HUDEP-2 (cell line): ENCODE data around the gene DAAM2.
A peak's percentile ranks its signal among the peaks of the same experiment; 100 is the strongest.

ENCODE experiments used
- DNase-seq, 76 experiments: peaks; one replicate each; lab custom pipeline; 2025; ENCODE audit not compliant: unreplicated experiment in 76 of 76; lab: John Stamatoyannopoulos, UW

The DAAM2 gene

DNA sequence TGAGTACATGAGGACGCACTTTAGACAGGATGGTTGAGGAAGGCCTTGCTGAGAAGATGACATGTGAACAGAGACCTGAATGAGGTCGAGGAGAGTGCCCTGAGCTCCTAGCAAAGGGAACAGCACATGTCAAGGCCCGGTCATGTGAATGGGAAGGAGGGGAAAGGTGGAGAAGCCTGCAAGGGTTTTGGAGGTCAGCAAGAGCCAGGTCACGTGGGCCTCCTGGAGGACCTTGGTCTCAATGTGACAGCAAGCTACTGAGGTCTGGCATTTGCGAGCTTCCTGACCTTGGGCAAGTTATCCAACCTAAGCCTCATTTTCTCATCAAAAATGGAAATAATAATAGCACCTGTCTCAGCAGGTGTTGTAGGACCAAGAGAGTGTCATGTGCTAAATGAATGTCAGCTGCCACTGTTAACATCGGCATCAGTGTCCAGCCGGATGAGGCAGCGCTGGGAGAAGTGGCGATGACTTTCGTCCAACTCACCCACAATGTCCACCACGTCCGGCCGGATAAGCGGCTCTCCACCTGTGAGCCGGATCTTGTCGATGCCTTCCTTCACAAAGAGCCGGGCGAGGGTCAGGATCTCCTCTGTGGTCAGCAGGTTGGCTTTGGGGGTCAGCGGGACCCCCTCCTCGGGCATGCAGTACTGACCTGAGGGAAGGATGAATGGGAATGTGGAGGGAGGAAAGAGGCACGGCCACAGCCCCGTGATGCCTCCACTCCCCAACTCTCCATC lies 133.2 kb downstream of the DAAM2 start:
- DNase-seq: no peak

- no peak for DNase-seq
Observed at GRCh38 chr6:39925931-39926290, 133.7 kb downstream of the DAAM2 start.

DNA sequence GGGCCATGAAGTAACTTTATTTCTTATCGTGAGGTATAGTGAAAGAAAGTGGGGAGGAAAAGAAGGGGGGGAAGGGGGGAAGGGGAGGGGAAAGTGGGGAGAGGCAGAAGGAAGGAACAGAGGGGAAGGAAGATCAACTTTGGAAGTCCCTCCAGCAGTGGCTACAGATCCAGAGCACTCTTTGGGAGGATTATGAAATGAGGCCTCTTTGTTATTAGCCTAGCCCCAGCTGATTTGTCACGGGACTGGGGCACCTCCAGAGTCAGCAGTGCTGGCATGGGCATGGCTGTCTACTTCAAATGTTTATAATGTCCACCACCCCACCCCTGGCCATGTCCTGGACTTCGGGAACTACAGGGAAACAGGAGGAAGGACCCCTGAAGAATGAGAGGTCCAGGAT lies 134.5 kb downstream of the DAAM2 start:
- no peak for DNase-seq

DNA sequence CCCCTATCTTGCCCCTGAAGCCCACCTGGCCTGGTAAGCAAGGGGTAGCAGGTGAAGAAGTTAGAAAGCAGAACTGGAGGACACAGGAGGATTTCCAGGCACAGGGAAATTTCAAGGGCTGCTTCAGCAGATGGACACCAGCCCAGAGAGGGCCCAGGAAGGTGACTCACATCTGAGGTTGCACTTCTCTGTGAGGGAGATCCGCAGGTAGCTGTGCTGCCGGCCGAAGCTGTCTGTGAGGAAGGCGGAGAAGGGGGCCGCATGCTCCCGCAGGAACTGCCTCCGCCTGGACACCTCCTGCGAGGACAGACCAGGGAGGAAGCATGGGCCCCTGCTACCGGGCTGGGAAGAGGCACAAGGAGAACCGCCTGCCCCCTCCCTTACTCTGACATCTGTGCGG lies 135.0 kb downstream of the DAAM2 start:
- no peak for DNase-seq

GRCh38 chr6:39929039-39929732 lies 137.0 kb downstream of the DAAM2 start:
- DNase-seq: no peak

GRCh38 chr6:39929733-39930461 lies 137.7 kb downstream of the DAAM2 start:
- DNase-seq: no peak

- DNase-seq: no peak
Observed at GRCh38 chr6:39930540-39930939, 138.4 kb downstream of the DAAM2 start.

- DNase-seq: no peak
Observed at GRCh38 chr6:39931607-39932006, 139.4 kb downstream of the DAAM2 start.

DNA sequence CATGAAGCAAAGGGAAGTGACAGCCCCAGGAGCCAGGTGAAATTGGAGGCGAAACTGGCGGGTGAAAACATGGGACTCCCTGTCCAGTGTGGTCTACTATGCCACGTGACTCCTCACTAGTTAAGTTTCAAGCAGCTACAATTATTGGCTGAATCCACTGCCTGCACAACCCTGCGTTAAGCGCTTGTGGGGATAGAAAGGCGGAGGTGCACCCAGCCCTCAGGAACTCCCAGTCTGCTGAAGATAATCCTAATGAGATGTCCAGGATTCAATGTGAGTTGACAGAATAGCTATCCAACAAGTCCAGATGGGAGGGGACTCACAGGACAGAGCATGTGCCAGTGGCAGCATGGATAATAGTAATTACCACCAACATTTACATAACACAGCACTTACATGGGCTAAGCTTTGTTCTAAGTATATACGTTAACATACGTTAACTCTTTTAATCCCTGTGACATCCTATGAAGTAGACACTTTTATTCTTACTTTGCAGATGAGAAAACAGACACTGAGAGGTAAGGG lies 140.3 kb downstream of the DAAM2 start:
- no peak for DNase-seq

DNA sequence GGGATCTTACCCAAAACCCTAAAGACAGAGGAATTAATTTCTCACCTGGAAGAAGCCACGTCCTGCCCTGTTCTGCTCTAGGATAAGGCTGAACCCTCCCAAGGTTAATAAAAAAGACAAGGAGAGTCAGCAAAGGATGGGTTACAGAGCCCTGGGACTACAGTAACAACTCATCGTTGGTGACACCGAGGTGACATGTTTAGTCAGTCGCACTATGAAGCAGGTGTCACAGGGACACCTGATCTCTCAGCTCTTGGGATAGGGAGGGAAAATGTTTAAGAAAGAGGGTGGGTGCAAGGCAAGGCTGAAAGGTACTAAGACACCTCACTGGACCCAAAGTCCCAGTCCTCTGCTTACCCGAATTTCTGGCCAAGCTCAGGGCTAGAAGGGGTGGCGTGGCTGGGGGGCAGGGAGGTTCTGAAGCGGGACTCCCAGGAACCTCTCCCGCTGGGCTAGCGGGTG lies 141.5 kb downstream of the DAAM2 start:
- DNase-seq: no peak

- DNase-seq: peak in 1 of 76 experiments; percentile 8
Observed at GRCh38 chr6:39934131-39934757, 142.1 kb downstream of the DAAM2 start, which contains the start of gene MOCS1. MOCS1 (minus strand) TSS chr6:39934462; CDS start chr6:39934417, 45 bp downstream.

DNA sequence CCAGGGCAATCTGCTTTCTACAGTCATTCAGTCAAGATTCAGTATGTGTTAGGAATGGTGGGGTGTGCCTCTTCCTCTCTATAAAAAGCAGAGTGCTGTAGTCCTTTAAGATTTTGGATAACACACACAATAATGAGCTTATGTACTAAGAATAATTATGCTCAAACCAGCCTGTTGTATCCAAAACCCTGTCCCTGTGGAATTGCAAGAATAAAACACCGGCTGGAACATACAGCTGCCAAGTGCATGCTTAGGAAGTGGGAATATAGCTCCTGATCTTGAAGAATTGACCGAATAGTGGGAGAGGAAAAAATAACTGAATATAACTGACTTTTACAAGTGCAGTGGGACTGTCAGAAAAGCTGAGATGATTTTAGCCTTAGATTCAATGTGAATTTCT lies 143.1 kb downstream of the DAAM2 start:
- no peak for DNase-seq

DNA sequence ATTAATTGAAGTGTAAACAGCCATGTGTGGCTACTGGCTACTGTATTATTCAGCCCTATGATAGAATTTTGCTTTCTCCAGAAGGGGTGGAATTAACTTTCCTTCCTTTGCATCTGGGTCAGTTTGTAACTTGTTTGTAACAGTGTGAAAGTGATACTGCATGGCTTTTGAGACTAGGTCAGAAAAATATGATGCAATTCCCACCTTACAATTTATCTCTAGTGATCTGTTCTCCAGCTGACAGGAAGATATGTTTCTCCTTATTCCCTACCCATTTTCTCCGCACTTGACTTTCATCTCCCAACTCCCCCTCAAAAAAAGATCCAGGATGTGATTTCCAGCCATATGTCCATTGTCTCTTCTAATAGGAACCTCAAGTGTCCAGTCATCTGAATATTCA lies 144.7 kb downstream of the DAAM2 start:
- DNase-seq: no peak

- no peak for DNase-seq
Observed at GRCh38 chr6:39937686-39938333, 145.6 kb downstream of the DAAM2 start.

DNA sequence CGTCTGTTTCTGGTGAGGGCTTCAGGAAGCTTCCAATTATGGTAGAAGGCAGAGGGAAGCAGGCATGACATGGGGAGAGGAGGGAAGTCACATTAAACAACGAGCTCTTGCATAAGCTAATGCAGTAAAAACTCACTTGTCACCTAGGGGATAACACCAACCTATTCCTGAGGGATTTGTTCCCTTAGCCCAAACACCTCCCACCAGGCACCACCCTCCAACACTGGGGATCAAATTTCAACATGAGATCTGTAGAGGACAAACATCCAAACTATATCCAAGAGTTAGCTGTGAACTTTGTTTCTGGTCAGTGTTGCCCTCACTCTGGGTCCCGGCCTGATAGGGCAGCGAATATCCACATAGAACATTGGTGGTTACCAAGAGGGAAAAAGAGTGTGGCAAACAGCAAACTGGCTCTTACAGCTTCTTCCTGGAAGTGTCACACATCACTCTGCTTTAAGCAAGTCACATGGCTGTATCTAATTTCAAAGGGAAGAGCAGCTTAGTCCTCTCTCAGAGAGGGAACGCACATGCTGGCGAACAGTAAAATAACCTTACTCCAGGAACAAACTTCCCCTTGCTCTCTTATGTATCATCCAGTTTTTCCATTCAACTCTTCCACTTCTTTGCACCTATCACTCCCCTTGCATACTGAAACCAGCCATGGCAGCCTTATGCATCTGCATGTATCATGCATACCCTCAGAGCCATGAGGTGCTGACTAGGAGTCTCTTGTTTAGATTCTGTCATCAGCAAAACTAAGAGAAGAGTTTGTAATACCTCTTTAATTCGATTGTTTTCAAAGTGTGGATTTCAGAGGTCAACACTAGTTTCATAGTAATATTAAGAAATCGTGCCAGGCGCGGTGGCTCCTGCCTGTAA lies 146.8 kb downstream of the DAAM2 start:
- no peak for DNase-seq

DNA sequence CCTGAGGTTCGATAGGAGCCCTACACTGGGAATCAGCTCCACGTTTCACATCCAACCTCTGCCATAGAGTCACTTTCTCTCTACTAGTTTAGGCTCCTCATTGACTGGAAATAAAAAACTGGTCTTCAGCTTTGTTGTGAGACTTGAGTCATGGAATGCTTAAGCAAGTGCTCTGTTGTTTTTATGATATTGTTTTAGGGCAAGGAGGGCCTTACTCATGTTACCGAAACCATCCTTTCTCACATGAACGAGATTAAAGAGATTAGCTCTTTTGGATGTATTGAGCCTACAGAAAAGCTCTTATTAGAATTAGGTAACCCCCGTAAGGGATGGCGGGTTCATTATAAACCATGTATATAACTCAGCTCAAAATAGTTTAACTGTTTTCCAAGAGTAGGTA lies 149.0 kb downstream of the DAAM2 start:
- no peak for DNase-seq

- DNase-seq: no peak
Observed at GRCh38 chr6:39941820-39942219, 149.6 kb downstream of the DAAM2 start.

DNA sequence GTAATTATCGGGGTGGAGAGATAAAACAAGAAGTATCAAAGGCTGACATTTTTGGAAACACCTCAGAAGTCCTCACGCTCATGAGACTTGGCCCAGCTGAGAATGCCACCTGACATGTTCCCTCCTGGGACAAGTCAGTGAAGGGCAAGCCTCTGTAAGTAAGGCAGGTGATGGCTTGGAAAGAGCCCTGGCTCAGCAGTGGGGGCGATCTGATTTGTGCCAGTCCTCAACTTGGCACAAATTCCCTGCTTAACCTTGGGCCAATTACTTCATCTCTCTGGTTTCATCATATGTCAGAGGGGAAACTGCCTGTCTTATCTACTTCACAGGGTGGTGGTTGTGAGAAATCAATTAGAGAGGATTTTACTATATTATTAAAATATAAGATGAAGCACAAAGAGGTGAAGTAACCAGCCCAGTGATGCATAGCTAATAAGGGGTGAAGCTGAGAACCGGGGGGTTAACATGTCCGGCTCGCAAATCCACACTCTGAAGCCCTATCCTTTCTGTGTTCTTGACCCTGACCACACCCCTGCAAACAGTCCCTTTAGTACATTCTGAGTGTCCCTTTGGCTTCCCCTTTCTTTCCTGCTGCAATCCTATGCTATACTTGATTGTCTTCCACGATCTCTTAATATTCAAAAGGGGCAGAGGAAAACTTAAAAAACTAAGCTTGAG lies 150.9 kb downstream of the DAAM2 start:
- DNase-seq: no peak

GRCh38 chr6:39945626-39946025 lies 153.4 kb downstream of the DAAM2 start:
- DNase-seq: no peak
